Esophagus squamous epithelium (tissue), 4 donors: Measurements from ENCODE around the gene KIF6.

Experiments used
- CTCF ChIP-seq, 6 experiments: fragments of 450-650 bp in 4 of 6; fragments of 200-600 bp in 2 of 6; sonication (generic) in 2 of 6; IDR thresholded peaks; one replicate each; pipeline ENCODE4 v1.5.1; 2016 to 2019; ENCODE audit warnings: antibody characterized with exemption in 6 of 6, mild to moderate bottlenecking in 4 of 6, moderate library complexity in 4 of 6
- POLR2A ChIP-seq, 4 donors: fragments of 450-650 bp; IDR thresholded peaks; one replicate each; pipeline ENCODE4 v1.6.1; 2017; ENCODE audit warnings: antibody characterized with exemption in 4 of 4, mild to moderate bottlenecking in 4 of 4, moderate library complexity in 3 of 4

DNA sequence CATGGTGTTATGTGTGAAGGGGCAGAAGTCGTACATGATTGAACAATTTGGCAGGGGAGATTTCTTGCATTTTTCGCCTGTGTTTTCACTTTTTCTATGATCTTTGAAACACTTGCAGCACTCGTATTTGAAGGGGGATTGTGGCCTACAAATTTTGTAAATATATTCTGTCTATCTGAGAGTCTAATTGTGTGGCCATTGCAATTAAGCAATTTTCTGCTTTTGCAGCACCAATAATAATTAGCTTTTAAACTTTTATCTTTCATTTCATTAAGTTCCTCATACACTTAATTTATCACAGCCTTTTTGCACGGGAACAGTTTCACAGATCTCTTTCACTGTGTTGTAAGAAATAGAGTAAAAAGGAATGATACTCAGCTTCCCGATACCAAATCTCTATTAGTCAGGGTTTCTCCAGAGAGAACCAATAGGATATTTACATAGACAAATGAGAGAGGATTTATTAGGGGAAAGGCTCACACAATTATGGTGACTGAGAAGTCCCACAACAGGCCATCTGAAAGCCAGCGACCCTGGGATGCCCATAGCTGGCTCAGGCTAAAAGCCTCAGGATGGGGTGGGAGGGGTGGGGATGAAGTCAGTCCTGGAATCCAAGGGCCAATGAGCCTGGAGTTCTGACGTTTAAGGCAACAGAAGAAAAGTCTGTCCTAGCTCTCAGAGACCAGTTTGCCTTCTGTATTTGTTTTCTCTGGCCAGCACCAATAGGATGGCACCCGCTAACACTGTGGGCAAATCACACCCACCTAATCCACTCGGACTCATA lies 58.3 kb downstream of the KIF6 start:
- TF ChIP-seq CTCF (IDR thresholded peaks at IDR 0.05), result no peak
- no peak for TF ChIP-seq POLR2A (IDR thresholded peaks at IDR 0.05)
